BLaER1 treated with 17β-estradiol and CSF1 and Interleukin-3, amounts not matched to agents 10 nM and 100 nM (cell line): ENCODE data around the gene CALHM2.

Experiments
- H3K27ac ChIP-seq, 11 experiments: shearing (Covaris generic); formaldehyde crosslinking; 2 replicates each; pipeline ENCODE4 v1.8.1; 2022
- H3K27me3 ChIP-seq, 11 experiments: shearing (Covaris generic); formaldehyde crosslinking; 2 replicates each; pipeline ENCODE4 v1.8.1; 2022
- H3K36me3 ChIP-seq, 11 experiments: shearing (Covaris generic); formaldehyde crosslinking; 2 replicates each; pipeline ENCODE4 v1.8.1; 2022
- H3K4me1 ChIP-seq, 10 experiments: shearing (Covaris generic); formaldehyde crosslinking; 2 replicates each; pipeline ENCODE4 v1.8.1; 2022
- H3K4me2 ChIP-seq, 11 experiments: shearing (Covaris generic); formaldehyde crosslinking; 2 replicates each; pipeline ENCODE4 v1.8.1; 2022
- H3K4me3 ChIP-seq, 10 experiments: shearing (Covaris generic); formaldehyde crosslinking; 2 replicates each; pipeline ENCODE4 v1.8.1; 2022
- H3K9ac ChIP-seq, 11 experiments: shearing (Covaris generic); formaldehyde crosslinking; 2 replicates each; pipeline ENCODE4 v1.8.1; 2022
- H3K9me3 ChIP-seq, 11 experiments: shearing (Covaris generic); formaldehyde crosslinking; replicated peaks in 1 of 11; 2 replicates each; pipeline ENCODE4 v1.8.1; 2022
- H4K20me1 ChIP-seq, 11 experiments: shearing (Covaris generic); formaldehyde crosslinking; 2 replicates each; pipeline ENCODE4 v1.8.1; 2022
- Cebpa-rat ChIP-seq, 11 experiments: shearing (Covaris generic); IDR thresholded peaks; 2 replicates each; pipeline ENCODE4 v1.8.1; 2022

Gene CALHM2

DNA sequence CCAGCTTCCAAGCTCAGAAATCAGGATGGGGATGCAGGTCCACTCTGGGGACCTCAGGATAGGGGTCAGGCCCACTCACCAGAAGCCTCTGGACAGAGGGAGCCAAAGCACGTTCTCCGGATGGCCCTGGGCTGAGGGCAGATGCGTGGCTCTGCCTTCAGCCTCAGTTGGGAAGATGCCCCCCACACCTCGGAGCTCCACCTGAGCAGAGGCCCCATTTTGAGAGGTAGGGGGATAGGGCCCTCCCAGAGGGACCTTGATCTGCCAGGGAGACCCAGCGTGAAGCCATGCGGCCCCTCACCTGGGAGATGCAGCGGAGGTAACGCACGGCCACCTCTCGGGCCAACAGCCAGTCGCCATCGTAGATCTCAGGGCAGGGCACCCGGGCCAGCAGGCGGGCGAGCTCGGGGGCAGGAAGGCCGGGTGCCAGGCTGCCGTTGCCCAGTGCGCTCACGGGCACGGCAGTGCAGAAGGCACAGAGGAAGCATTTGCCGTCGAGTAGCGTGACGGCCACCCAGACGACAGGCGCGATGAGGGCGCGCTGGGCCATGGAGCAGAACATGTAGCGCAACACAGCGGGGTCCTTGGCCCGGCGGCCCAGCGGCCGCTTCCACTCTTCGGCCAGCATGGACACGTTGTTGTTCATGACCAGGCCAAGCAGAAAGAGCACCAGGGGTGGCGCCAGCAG, 5.9 kb upstream of the CALHM2 start:
- H3K4me1 ChIP-seq, result peaks cover 28 to 63% (median 54%) of the 10 kb centered on the region in 10 experiments
- no peak for TF ChIP-seq Cebpa-rat (IDR thresholded peaks at IDR 0.05)
- peak overlapping the region in 9 of 11 experiments; percentile 42 to 74 (median 65); a peak in 17 of 22 replicates for H3K4me2 ChIP-seq
- H3K27me3 ChIP-seq, result no peaks in the 10 kb centered on the region
- peak overlapping the region in 3 of 11 experiments; percentile 19 to 49 (median 41); a peak in 4 of 22 replicates for H3K9ac ChIP-seq
- no peaks in the 10 kb centered on the region for H3K9me3 ChIP-seq
- H4K20me1 ChIP-seq, result no peaks in the 10 kb centered on the region
- H3K36me3 ChIP-seq, result no peaks in the 10 kb centered on the region
- H3K4me3 ChIP-seq, result no peak overlapping the region
- peak overlapping the region in 5 of 11 experiments; percentile 20 to 48 (median 34); a peak in 4 of 22 replicates for H3K27ac ChIP-seq

DNA sequence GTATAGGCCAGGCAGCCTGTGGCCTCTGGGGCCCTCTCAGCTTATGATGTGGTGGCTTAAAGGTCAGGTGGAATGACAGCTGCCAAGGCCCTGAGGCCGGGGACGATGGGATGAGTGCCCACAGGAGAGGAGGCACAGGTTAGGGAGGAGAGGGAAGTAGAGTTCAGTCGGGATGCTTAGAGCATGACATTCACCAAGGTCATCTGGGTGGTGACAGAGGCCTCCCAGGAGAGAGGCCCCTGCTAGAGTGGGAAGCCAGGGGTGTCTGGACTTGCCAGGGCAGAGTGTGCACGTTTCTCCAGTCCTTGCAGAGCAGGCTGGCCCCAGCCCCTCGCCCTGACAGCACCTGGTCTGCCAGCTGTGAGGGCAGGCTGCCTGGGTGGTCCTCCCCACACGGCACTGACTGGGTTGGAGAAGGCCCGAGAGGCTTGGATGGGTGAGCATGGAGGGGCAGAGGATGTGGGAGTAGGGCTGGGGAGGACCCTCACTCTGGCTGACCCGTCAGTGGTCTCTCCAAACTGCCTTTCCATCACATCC, 5.1 kb upstream of the CALHM2 start:
- Histone ChIP-seq H3K27ac (peak overlapping the region in 6 of 11 experiments; percentile 9 to 48 (median 32); a peak in 7 of 22 replicates), H3K9me3 (no peaks in the 10 kb centered on the region), H3K4me2 (peak overlapping the region in 10 of 11 experiments; percentile 21 to 74 (median 52); a peak in 18 of 22 replicates), H4K20me1 (no peaks in the 10 kb centered on the region), H3K4me1 (peaks cover 35 to 66% (median 57%) of the 10 kb centered on the region in 10 experiments), H3K27me3 (no peaks in the 10 kb centered on the region), H3K9ac (peak overlapping the region in 6 of 11 experiments; percentile 2 to 49 (median 17); a peak in 6 of 22 replicates), H3K36me3 (no peaks in the 10 kb centered on the region), H3K4me3 (no peak overlapping the region)
- TF ChIP-seq Cebpa-rat (IDR thresholded peaks at IDR 0.05), result no peak

DNA sequence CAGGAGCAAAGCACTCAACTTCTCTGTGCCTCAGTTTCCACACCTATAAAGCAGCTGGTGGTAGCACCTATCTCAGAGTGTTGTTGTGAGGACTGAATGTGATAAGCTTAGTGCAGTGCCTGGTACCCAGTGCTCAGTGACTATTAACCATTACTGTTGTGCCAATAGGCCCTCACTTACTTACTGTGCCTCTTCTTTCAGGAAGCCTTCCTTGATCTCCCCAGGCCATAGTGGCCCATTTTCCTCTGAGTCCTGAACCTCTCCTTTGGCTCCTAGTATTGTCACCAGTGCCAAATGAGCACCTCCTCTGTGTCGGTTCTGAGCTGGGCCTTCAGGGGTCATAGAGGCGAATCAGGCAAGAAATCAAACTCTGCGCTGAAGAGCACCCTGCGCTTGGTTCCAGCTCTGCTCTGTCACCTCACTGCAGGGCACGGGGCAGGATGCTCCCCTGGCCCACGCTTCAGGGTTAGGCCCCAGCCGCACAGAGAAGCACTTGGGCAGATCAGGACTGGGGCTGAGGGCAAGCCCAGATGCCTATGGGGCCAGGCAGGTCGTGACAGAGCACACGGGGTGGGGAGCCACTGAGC, 4.0 kb upstream of the CALHM2 start:
- no peak overlapping the region for H3K4me3 ChIP-seq
- no peaks in the 10 kb centered on the region for H3K9me3 ChIP-seq
- peaks cover 35 to 69% (median 59%) of the 10 kb centered on the region in 10 experiments for H3K4me1 ChIP-seq
- H3K27me3 ChIP-seq, result no peaks in the 10 kb centered on the region
- H3K36me3 ChIP-seq, result no peaks in the 10 kb centered on the region
- no peaks in the 10 kb centered on the region for H4K20me1 ChIP-seq
- no peak overlapping the region for H3K27ac ChIP-seq
- no peak for TF ChIP-seq Cebpa-rat (IDR thresholded peaks at IDR 0.05)
- no peak overlapping the region for H3K4me2 ChIP-seq
- H3K9ac ChIP-seq, result peak overlapping the region in 2 of 11 experiments; percentile 5 to 18; a peak in 1 of 22 replicates

DNA sequence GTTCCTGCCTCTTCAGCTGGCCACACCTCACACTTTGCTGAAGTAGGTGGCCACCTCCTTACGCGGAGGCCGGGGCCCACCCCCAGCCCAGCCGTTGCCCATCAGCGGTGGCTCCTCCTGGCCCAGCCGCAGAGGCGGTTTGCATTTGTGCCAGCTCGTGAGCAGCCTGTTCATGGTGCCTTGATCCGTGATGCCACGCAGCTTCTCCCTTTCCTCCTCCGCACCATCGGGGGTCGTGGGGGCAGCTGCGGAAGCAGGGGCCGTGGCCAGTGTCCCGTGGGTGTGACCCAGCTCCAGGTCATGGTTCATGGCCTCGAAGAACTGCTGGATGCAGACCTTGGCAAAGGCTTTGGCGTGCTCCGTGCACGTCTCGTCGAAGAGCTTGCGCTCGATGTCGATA, 3.1 kb upstream of the CALHM2 start:
- no peak for TF ChIP-seq Cebpa-rat (IDR thresholded peaks at IDR 0.05)
- H3K9me3 ChIP-seq, result no peaks in the 10 kb centered on the region
- no peaks in the 10 kb centered on the region for H3K27me3 ChIP-seq
- peaks cover 41 to 73% (median 65%) of the 10 kb centered on the region in 10 experiments for H3K4me1 ChIP-seq
- H3K9ac ChIP-seq, result no peak overlapping the region
- H4K20me1 ChIP-seq, result peaks cover 0 to 6% (median 3%) of the 10 kb centered on the region in 11 experiments; a peak in 11 of 22 replicates
- H3K36me3 ChIP-seq, result peaks cover 0 to 6% (median 1%) of the 10 kb centered on the region in 11 experiments; a peak in 8 of 22 replicates
- H3K27ac ChIP-seq, result no peak overlapping the region; a peak in 2 of 22 replicates
- H3K4me2 ChIP-seq, result no peak overlapping the region
- no peak overlapping the region for H3K4me3 ChIP-seq

DNA sequence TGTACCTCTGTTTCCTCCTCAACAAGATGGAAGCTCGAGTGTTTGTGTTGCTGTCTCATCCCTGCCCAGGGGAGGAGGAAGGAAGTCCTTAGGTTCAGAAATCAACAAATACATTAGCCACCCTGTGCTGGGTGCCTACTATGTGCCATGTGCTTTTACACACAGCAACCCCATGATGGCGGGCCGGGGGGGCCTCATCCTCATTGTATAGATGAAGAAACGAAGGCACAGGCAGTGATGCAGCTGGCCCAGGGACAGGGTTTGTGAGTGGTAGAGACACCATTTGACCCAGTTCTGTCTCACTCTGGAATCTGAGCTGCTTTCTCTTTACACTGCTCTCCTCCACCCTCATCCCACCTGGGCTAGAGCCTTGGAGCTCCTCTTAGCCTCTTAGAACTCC, 1.9 kb upstream of the CALHM2 start:
- no peak for TF ChIP-seq Cebpa-rat (IDR thresholded peaks at IDR 0.05)
- H4K20me1 ChIP-seq, result peaks cover 3 to 18% (median 15%) of the 10 kb centered on the region in 11 experiments; a peak in 19 of 22 replicates

DNA sequence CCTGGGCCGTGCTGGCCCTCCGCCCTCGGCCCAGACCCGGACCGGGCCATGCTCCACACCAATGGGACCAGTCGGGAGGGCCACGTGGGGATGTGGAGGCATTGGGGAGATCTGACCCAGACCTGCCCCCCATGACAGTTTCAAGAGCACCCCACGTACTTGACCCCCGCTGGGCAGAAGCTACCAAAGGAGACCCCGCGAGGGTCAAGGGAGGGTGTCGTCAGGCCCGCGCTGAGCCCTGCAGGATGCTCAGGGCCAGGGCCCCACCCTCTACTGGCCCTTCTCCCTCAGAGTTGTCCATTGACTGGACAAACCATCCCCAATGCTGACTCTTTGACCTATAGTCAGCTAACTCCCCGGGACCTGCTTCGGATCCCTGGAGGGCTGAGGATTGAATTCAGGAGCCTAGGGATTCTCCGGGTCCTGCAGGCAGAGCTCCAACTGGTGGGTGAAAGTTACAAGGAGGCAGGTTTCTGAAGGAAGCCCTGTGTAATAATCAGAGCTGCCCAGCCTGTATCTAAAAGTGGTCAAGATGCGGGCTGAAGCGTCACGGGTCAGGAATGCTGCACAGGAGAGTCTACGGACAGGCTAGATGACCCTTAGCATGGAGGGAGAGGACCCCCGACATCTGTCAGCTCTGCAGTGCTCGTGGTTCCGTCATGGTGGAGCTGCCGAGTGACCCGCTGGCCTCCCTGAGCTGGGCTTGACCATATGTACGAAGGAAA, 498 bp upstream of the CALHM2 start:
- Histone ChIP-seq H3K4me1 (peaks cover 52 to 73% (median 64%) of the 10 kb centered on the region in 10 experiments), H3K9ac (peak overlapping the region; percentile 79 to 88 (median 83)), H3K27me3 (no peaks in the 10 kb centered on the region), H3K27ac (peak overlapping the region; percentile 33 to 84 (median 76); a peak in 21 of 22 replicates), H3K4me2 (peak overlapping the region; percentile 93 to 100 (median 97)), H4K20me1 (peaks cover 3 to 32% (median 28%) of the 10 kb centered on the region in 11 experiments; a peak in 20 of 22 replicates), H3K4me3 (peak overlapping the region; percentile 73 to 94 (median 82)), H3K36me3 (peaks cover 20 to 32% (median 24%) of the 10 kb centered on the region in 11 experiments), H3K9me3 (no peaks in the 10 kb centered on the region)
- no peak for TF ChIP-seq Cebpa-rat (IDR thresholded peaks at IDR 0.05)

More for the DNA sequence above, 1.9 kb upstream of the CALHM2 start:
- Histone ChIP-seq H3K27me3 (no peaks in the 10 kb centered on the region), H3K36me3 (peaks cover 7 to 18% (median 13%) of the 10 kb centered on the region in 11 experiments; a peak in 21 of 22 replicates), H3K4me1 (peaks cover 44 to 73% (median 65%) of the 10 kb centered on the region in 10 experiments), H3K9me3 (no peaks in the 10 kb centered on the region), H3K4me3 (no peak overlapping the region), H3K9ac (no peak overlapping the region), H3K27ac (no peak overlapping the region; a peak in 1 of 22 replicates), H3K4me2 (peak overlapping the region in 8 of 11 experiments; percentile 8 to 100 (median 74); a peak in 12 of 22 replicates)

DNA sequence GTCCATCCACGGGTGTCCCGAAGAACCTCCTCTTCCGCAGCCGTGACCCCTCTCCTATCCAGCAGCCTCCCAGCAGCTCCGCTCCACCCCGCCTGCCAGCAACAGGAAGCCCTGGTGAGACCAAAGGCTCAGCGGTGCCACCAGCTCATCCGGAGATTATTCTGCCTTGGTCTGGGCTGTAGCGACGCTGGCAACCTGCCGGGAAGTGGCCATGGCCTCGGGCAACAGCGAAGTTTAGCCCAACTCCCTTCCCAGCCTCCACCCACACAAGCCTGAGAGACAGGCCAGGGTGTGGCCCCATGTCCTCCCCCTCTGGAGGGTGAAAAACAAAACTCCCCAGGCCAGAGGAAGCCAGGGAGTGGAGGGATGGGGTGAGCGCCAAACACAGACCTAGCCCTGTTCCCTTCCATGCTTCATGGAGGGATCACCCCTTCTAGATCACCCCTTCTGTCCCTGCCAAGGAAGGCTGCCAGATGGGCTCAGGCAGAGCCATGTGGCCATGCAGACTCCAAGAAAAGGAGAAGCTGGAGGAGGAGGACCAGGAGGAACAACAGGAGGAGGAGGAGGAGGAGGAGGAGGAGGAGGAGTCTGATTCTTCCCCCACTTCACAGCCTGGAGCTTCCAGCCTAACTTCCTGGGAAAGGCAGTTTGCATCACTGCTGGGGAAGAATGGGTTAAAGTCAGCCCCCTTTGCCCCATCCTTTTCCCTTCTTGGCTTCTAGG, 918 bp downstream of the CALHM2 start:
- no peaks in the 10 kb centered on the region for H3K27me3 ChIP-seq
- H3K9ac ChIP-seq, result peak overlapping the region; percentile 79 to 88 (median 83)
- peaks cover 3 to 46% (median 40%) of the 10 kb centered on the region in 11 experiments; a peak in 21 of 22 replicates for H4K20me1 ChIP-seq
- peak overlapping the region; percentile 73 to 94 (median 82) for H3K4me3 ChIP-seq
- H3K27ac ChIP-seq, result peak overlapping the region; percentile 51 to 84 (median 76); a peak in 21 of 22 replicates
- H3K36me3 ChIP-seq, result peaks cover 34 to 46% (median 38%) of the 10 kb centered on the region in 11 experiments
- no peak for TF ChIP-seq Cebpa-rat (IDR thresholded peaks at IDR 0.05)
- peak overlapping the region; percentile 93 to 100 (median 97) for H3K4me2 ChIP-seq
- H3K9me3 ChIP-seq, result no peaks in the 10 kb centered on the region
- H3K4me1 ChIP-seq, result peaks cover 55 to 69% (median 66%) of the 10 kb centered on the region in 10 experiments
